SKM-1 treated with dmso at 0.1 percent for 144 hours (cell line): ENCODE results near the gene PKDREJ.

ENCODE experiments used
- DNase-seq: peaks from one replicate; lab custom pipeline; 2025; ENCODE audit not compliant: unreplicated experiment; lab: John Stamatoyannopoulos, UW

Gene PKDREJ

DNA sequence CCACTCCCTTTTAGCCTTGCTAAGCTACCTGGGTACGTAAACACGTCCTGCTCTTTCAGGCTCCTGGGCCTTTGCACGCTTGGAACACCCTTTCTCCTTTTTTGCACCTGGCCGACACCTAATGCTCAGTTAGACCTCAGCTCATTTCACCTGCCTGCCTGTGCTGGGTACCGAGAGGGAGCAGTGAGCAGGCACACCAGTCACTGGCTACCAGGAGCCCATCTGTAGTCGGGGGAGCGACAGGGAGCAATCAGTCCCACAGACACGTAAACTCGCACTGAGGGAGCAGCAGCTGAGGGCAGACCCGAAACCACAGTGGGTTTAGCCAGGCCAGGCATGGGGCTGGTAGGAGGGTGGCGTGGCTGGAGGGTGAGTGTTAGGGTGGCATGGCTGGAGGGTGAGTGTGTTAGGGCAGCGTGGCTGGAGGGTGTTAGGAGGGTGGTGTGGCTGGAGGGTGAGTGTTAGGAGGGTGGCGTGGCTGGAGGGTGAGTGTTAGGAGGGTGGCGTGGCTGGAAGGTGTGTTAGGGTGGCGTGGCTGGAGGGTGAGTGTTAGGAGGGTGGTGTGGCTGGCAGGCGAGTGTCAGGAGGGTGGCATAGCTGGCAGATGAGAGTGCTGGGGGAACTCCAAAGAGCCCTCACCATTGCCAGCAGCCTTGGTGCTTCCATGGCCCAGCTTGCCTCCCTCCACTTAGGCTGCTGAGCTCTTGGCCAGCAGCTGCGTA is 27.1 kb upstream of the PKDREJ start:
- DNase-seq, result no peak

DNA sequence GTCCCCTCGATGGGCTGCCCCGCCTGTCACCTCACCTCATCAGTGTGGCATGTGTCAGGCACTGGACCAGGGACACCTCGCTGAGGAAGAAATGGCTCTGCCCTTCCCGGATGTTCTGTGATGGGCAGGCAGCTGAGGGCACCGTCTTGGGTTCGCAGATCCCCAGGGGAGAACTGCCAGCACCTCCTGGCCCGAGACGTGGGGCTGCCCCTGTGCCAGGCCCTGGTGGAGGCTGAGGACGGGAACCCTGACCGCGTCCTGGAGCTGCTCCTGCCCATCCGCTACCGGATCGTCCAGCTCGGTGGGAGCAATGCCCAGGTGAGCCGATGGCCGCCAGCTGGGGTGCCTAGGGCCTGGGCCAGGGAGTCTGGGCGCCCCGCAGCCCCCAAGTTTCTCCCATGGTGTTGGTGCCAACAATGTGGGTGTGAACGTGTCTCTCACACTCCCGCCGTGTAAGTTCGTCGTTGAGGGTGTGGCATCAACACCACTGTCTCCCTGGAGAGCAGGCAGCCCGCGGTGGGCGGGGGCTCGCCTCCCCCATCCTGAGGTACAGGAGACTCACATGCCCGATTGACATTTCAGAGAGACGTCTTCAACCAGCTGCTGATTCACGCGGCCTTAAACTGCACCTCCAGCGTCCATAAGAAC is 26.2 kb upstream of the PKDREJ start:
- DNase-seq, result no peak

DNA sequence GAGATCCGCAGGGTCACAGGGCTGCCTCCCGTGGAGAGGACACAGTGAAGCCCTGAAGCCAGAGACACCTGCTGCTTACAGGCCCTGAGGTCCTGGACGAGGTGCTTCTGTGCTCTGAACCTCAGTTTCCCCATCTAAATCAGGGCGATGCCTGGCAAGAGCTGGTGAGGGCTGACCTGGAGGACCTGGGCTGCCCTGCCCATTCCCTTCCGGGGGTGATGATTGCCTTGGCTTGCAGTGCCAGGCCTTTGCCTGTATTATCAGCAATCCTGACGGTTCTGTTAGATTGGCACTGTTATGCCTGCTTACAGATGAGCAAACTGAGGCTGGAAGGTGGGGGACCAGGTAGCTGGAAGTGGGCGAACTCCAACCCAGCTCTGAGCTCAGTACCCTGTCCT is 25.7 kb upstream of the PKDREJ start:
- DNase-seq, result no peak

DNA sequence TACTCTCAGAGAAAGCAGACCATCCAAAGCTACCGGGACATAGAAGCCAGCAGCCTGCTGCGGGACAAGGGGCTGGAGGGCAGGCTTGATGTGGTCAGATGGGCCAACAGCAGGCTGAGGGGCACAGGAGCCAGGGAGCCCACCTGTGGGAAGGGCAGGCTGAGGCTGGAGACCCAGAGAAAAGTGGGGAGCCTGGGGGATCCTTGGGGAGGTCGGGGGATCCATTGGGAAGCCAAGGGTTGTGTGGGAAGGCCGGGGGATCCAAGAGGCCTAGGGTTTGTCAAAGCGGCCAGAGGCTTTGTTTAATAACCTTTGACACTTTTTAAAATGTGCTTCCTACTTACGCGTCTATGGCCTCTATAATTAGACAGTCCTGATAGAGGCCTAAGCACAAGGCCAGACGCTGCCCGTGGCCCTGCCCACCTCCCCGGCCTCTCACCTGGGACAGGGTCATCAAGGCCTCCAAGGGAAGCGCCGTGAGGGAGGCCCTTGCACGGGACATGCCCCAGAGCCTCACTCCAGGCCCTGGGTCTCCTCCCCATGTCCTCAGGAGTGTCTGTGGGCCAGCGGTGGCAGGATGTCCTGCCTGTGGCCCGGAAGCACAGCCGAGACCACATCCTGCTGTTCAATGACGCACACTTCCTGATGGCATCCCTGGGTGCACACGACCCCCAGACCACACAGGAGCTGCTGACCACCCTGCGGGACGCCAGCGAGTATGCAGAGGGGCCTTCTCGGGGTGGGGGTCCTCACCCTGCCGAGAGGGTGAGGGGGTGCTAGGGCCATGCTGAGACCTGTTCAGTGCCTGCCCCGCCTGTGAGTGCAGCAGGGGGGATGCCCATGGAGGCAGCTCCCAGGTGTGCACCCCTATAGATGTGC is 25.0 kb upstream of the PKDREJ start:
- no peak for DNase-seq

DNA sequence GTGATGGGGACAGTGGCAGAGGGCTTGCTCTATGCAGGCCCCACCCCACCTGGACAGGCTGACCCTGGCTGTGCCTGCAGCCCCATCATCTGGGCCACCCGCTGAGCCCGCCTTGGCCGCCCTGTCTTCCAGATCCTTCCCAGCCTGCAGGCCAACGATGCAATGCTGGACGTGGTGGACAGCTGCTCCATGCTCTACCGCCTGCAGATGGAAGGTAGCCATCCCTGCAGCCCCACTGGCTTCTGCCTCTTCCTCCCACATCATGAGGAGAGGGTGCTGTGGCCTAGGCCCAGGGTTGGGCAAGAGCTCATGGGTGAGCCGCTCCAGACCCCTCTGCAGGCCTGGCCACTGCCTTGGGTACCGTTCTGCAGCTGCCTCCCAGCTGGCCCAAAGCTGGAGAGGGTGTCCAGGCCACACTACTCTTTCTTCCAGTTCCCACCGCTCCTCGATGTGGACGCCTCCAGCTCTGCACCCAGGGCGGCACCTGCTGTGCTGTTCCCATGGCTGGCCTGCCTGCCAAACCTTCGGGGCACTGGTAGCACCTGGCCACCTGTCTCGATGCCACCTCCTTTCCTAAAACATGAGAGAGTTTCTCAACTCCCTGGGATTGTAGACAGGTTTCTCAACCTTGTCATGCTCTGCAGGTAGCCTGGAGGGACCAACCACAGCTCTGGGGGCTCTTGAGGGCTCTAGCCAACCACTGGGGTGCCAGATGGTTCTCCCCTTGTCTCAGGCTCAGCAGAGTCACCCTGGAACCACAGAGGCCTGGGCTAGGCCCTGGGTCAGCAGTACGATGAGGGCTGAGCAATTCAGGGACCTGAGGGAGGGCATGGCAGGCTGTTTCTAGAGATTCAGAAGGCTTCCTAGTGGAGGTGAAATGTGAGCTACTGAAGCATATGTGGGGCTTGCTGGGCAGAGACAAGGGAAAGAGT is 24.1 kb upstream of the PKDREJ start:
- DNase-seq, result no peak

DNA sequence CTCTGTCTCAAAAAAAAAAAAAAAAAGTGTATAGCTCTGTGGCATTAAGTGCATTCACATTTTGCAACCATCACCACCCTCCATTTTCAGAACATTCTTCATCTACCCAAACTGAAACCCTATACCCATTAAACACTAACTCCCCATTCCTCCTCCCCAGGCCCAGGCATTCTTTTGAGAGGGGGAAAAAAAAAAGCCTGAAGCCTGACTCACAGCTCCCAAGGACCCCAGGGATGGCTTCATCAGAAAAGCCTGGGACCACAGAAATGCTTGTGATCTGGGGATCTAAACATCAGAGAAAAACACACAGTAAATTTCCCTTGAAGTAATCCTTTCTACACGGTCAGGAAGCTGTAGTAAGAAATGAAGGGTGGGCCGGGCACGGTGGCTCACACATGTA is 22.9 kb upstream of the PKDREJ start:
- no peak for DNase-seq

DNA sequence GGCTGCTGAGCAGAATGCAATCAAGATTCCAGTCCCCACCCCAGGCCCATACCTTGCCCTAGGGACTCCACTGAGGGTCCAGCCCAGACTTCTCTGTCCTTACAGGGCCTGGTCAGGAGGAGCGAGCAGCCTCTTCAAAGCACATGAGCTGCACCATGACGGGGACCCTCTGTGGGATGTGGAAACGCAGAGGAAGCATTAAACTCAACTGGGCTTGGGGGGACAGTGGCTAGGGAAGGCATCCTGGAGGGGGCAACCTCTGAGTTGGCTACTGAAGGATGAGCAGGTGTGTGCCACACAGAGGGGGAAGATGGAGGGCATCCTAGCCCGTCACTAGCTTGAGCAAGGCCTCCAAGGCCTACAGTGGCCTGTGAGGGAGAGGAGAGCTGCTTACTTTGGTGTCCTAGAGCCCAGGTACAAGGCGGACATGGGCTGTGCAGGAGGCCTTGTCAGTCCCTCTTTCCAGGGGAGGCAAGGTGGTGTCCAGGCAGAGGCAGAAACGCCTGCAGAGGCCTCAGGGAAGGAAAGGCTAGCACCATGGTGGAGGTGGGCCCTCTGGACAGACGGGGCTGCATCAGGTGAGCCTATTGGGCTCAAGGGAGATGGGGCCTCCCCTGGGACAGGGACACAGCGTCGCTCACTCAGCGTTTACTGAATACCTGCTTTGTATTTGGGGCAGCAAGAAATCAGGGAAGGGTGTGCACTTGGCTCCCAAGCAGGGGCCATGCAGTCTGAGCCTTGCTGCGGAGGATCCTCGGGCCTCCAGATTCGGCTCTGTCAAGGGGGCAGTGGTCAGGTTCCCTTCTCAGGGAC is 18.9 kb upstream of the PKDREJ start:
- DNase-seq, result no peak

DNA sequence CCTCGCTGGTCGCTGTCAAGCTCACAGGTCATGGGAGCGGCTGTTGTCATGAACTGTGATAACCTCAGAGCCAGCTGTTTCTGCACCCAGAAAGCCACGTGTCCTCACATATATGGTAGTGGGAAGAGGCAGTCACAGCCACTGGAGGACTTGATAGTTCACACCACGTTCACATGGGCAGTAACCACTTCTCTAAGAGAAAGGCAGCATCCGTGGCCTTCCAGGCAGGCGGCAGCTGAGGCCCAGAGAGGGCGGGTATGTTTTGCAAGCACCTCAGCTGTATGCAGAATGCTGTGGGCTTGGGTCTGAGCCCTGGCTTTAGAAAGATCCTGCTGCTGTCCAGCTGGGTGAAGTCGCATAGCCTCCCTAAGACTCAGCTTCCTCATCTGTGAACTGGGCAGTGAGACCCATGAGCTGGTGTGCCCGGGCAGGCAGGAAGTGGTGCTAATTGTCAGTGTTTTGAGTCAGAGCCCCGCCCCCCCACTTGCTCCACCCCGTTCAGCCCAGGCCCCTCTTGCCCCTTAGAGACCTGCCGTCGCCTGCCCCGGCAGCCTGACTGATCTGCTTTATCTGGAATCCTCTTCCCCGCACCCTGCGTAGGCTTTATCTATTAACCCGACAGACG is 18.0 kb upstream of the PKDREJ start:
- no peak for DNase-seq

DNA sequence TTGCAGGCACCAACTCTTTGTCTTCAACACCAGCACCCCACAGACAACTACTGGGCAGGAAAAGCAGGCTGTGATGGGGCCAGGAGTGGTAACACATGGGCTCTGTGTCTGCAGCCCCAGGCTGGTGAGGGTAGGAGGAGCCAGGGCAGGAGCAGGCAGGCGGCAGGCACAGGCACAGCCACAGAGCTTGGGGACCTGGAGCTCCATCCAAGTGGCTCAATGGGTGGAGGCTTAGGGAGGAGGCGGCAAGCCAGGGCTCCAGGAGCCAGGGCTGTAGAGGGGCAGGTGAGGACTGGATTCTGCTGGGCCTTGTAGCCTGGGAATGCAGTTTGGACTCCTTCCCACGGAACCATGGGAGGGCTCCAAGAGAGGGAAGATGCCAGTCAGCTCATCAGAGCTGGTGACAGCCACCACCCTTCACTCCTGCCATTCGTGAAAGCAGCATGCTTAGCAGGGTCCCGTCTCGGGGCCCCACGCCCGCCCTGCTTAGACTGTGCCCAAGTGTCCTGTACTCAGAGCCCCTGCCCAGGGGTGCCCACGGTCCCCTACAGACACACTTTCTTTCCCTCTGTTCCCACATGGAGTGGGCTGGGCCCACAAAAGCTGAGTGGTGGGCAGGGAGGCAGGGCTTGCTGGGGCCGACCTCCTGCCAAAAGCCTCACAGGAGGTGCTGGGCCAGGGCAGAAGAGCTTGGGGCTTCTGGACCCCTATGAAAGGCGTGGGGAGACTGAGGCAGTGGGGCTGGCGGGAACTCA is 17.1 kb upstream of the PKDREJ start:
- no peak for DNase-seq

DNA sequence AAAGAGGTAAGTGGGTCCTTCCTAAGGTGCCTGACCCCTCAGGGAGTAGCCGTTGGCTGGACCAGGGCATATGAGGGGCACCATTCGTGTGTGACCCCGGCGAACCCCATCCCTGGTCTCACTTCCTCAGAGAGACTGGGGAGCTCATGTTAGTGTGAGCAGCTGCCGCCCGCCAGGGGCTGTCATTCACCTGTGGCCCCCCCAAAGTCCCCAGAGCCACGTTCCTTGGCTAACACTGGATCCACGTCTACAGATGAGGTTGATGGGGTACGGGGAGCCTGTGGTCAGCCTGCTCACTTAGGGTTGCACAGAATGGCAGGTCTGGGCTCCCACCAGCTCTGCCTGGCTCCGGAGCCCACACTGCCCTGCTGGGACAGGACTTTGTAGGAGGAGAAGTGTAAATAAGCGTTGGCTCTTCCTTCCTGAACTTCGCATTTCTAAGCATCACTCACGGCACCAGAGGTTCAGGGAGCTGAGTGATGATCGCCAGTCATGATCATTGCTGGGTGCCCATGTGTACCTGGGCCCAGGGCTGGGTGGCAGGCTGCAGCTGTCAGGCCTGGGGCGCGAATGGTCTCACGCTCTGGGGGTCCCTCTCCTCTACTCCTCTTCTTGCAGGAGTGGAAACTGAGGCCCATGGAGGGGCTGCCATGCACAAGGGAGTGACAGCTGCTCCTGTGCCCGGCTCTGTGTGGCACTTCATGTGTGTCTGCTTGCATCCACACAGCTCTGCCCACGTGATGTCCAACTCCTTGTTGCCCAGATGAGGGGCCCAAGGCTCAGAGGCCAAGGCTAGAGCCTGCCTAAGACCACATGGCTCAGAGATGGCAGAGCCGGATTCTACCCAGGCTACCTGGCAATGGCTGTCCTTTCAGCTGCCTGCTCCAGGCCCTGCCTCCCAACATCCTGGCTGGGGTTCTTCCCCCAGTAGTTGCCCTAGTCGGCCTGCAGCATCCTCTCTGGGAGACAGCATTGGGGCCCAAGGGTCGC is 15.8 kb upstream of the PKDREJ start:
- DNase-seq, result no peak

DNA sequence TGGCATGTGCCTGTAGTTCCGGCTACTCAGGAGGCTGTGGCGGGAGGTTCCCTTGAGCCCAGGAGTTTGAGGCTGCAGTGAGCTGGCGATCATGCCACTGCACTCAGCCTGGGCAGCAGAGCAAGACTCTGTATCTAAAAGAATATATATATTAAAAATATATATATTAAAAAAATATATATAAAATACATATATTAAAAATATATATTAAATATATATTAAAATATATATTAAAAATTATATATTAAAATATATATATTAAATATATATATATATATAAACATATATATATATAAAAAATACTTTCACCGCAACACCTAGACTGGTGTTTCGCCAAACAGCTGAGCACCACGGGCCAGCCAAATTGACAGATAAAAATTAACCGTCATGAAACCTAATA is 13.4 kb upstream of the PKDREJ start:
- DNase-seq, result no peak

DNA sequence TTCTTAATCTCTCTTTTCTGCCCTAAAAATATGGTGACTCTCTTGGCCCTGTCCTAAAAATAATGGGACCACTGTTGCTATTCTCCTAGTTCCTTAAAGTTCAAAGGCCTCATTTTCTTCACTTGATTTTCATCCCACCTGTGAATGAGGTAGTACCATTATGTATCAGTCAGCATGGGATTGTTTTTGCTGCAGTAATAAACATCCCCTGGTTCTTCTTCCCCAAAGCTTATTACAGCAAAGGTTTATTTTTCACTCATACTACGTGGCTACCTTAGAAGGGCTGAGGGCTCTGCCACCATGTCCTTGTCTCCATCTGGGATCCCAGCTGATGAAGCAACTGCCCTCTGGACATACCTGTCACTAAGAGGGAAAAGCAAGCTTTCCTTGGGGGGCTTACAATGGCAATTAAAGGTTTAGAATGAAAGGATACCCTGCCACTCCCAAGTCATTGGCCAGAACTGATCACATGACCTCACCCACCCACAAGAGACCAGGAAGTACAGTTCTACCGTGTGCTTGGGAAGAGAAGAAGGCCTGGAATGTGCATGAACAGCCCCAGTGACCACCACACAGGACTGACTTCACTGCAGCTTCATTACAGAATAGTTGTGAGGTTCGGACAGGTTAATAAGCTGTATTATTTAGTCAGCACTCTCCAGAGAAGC is 12.4 kb upstream of the PKDREJ start:
- DNase-seq, result no peak

DNA sequence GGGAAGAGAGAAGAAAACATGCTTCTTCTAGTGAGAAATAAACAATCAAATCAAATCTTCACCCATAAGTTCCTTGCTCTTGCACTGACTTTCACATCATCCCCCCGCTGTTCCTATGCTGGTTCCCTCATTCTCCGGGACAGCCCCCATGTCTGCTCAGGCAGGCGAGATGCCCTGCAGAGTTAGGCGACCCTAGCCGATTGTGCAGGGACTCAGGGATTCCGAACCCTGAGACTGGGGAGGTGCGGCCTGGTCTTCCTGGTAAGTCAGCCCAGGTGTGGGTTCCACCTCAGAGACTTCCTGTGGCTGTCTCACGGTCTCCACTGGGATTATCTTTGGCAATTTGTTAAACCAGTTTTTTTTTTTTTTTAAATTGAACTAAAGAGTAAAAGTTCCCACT is 11.2 kb upstream of the PKDREJ start:
- no peak for DNase-seq

DNA sequence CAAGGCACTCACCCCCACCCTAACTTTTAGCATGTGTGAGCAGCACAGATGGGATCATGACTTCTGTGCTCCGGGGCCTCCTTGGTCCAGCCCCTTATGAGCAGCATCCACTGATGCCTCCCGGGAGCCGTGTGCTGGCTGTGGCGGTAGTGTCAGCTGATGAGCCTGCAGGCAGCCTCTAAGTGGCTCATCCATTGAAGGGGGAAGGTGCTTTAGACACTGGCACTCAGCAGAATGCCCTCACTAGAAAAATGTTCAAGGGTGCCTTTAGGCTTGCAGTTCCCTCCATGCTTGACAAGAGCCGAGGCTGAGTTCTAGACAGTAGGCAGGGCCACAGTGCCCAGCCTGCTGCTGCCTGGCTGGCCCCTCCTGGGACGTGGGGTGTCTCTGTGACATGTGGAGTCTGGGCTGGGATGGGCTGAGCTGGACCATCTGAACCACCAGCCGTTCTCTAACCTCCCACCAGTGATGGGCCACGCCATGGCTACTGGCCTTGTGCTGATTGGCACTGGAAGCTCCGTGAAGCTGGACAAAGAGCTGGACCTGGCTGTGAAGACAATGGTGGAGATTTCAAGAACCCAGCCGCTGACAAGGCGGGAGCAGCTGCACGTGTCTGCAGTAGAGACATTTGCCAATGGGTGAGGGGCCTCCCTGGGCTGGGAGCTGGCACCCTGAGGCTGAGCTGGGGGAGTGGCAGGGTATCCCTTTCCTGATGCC is 10.4 kb upstream of the PKDREJ start:
- DNase-seq, result no peak

DNA sequence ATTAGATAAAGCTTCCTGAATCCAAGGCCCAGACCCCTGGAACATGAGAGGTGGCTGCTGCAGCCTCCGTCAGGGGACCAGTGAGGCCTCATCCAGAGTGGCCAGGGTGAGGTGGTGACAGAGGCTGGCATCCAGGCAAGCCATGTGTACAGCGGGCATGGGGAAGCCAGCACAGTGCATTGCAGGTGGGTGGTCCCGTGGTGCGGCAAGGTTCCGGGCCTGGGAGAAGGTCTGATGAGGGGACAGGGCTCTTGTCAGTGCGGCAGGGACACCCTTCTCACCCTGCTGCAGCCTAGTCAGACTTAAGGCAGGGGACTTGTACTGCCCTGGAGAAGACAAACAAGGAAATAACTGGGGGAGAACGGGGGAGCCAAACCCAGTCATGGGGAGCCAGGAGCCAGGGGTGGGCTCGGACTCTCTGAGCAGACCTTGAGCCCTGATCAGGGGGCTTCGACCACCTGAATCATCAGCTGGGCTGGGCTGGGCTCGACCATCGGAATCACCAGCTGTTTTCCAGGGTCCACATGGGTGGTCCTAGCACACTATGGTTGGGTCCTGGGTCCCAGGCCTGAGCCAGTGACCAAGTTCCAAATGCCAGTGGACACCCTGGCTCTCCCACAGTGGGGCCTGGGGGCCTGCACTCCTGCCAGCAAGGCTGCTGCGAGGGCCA is 9.8 kb upstream of the PKDREJ start:
- DNase-seq, result no peak

DNA sequence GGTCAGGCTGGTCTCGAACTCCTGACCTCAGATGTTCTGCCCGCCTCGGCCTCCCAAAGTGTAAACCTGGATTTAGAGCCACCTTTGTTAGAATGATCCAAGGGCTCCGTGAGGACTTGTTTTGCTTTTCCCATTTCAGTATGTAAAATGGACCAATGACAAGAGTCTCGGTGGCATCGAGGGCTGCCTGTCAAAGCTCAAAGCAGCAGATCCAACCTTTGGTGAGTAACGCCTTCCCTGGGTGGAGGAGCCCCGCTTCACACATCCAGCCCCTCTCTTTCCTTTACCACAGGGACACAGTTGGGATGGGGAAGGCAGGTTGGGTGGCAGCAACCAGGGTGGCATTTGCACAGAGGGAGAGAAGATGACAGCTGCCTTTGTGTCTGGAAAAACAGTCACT is 9.1 kb upstream of the PKDREJ start:
- no peak for DNase-seq
